Head of caudate nucleus (tissue), 42 donors: Measurements from ENCODE around the gene RAG1.

Experiments used
- DNase-seq, 42 donors: peaks; one replicate each; pipeline versions ENCODE4 v3.0.0 to v3.0.0-alpha.2; 2020 to 2021; ENCODE audit warnings: mixed read lengths in 7 of 42
- intact Hi-C: fragments of 100-400 bp; cut with DNase I; formaldehyde crosslinking; loops from one replicate; pipeline ENCODE4 v1.15.0; 2022

The RAG1 gene

DNA sequence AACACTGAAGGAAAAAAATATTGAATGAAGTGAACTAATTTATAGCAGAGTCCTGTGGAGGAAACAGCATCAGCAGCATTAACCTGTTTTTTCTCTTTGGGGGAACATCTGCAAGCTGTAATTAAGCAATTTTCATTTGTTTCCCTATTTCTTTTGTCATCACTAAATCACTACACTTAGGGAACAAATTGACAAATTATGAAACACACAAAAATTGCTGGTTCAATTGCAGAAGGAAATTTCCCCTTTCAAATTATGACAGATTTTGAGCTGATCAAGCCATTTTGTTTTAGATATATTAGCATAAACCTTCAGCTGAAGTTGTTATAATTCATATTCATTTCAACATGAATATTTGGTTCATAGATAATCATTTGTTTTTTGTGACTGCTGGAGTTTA, 52.4 kb downstream of the RAG1 start:
- DNase-seq = no peak
- intact Hi-C loops = no loop called here

DNA sequence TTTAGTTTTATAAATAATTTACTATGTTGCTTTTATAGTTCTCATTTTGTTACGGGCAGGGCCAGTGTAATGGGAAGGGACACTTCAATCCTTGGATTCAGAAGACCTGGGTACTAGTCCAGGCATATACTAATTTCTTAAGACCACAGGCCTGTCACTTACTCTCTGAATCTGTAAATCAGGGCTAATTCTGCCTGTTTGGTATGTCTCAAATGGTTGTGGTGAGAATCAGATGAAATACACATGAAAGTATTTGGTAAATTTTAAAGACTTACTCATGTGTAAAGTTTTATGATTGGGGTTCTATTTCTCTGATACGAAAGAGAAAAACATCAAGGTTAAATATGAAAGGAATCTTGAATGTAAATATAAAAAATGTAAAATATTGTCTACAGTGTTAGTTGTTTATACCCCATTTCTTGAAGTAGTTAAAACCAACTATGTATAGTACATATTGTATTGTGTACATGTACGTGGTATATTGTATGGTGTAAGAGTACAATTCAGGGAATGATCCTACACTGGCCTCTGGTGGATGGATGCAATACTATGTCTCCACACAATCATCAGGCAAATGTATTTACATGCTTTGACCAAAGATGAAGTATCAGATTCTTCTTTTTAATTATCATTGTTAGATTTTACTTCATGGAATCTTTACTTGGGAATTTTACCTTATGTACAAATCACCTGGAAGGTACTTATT, 54.8 kb downstream of the RAG1 start:
- intact Hi-C loops = no loop called here
- peak in 1 of 42 donors; percentile 17 for DNase-seq

DNA sequence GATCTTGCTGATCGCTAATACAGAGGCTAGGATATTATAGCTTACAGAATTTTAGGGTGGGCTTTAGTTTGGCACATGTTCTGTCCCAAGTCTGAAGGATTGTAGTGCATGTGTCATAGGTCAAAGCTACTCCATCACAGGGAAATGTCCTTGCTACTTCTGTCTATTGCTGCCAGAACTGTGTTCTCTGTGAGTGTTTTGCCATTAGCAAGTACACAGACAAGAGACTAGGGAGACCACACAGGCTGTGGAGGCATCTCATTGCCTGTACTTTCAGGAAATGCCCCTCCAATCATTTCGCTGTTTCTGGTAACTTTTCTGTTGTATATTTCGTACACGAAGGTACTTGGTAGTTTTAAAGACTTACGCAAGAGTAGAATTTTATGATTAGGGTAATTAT, 55.7 kb downstream of the RAG1 start:
- intact Hi-C loops = no loop called here
- DNase-seq = no peak

- intact Hi-C loops = no loop called here
- DNase-seq = no peak
Observed at GRCh38 chr11:36627006-36627405, 59.2 kb downstream of the RAG1 start.

DNA sequence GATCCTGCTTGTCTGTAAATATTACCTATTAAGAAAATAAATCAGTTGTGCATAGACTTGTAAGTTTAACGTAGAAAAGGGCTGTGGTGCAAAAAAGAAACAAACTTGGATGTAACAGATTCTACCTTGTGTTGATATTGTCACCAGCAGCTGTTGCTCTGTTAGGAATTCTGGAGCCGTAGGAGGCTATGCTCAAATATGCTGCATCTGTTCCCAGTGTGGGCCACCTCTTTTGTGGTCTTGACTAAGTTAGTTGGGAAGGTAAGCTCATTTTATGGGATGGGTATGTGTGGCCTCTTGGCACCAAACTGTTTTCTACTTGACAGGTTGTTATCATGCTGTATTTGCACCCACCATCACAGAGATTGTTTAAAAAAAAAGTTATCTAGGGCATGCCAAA, 59.7 kb downstream of the RAG1 start:
- intact Hi-C loops = no loop called here
- DNase-seq = no peak

- DNase-seq = no peak
- intact Hi-C loops = no loop called here
Observed at GRCh38 chr11:36628141-36628540, 60.3 kb downstream of the RAG1 start.

DNA sequence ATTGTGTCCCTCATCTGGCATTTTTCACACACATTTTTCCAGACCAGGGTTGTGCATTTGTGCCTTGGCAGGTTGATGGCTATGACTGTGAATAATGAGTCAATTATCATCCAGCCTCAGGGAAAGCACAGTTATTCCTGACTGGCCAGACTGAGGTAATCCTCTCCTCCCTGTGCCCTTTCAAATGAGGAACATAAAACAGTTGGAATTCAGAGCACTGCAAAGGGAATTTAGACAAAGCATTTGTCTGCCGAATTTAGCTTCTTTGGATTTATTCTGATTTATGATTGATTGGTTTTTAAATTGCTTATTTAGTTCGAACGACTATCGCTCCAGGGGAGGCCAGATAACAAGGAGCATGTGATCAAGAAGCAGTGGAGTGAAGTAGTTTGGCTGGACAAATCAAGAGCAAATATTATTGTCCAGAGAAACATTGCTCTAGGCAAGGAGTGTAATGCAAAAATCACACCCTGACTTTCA, 61.0 kb downstream of the RAG1 start:
- DNase-seq = no peak
- intact Hi-C loops = no loop called here
